Smooth muscle cell (in vitro differentiated cells): ENCODE measurements around the gene PPIF. TPM values are rescaled to one million over a fixed set of nuclear protein-coding genes. Genes with fewer than 3 reads are reported as not detected.

ENCODE experiments used
- DNase-seq: peaks from one replicate; lab custom pipeline; 2025; ENCODE audit not compliant: unreplicated experiment; lab: John Stamatoyannopoulos, UW
- H2AFZ ChIP-seq: fragments of 200-600 bp; sonication (generic); 2 replicates; pipeline ENCODE4 v1.6.0; 2016; ENCODE audit warnings: antibody characterized with exemption, low read depth, mild to moderate bottlenecking
- H3F3A ChIP-seq: fragments of 200-600 bp; sonication (generic); 2 replicates; pipeline ENCODE4 v1.6.0; 2017; ENCODE audit warnings: antibody characterized with exemption, low read depth
- H3K27ac ChIP-seq: fragments of 200-600 bp; sonication (generic); 2 replicates; pipeline ENCODE4 v1.5.1; 2016; ENCODE audit warnings: low read depth, mild to moderate bottlenecking
- H3K27me3 ChIP-seq: fragments of 200-600 bp; sonication (generic); 2 replicates; pipeline ENCODE4 v1.6.1; 2016; ENCODE audit warnings: low read depth, mild to moderate bottlenecking
- H3K36me3 ChIP-seq: fragments of 200-600 bp; sonication (generic); 2 replicates; pipeline ENCODE4 v1.5.1; 2016; ENCODE audit warnings: low read depth
- H3K4me1 ChIP-seq: fragments of 200-600 bp; sonication (generic); 2 replicates; pipeline ENCODE4 v1.5.1; 2016; ENCODE audit warnings: low read depth
- H3K4me2 ChIP-seq: fragments of 200-600 bp; sonication (generic); 2 replicates; pipeline ENCODE4 v1.6.0; 2016; ENCODE audit warnings: mild to moderate bottlenecking
- H3K4me3 ChIP-seq: fragments of 200-600 bp; sonication (generic); 2 replicates; pipeline ENCODE4 v1.5.1; 2016; ENCODE audit warnings: mild to moderate bottlenecking
- H3K79me2 ChIP-seq: fragments of 200-600 bp; sonication (generic); 2 replicates; pipeline ENCODE4 v1.6.0; 2016; ENCODE audit warnings: low read depth, mild to moderate bottlenecking
- H3K9ac ChIP-seq: fragments of 200-600 bp; sonication (generic); 2 replicates; pipeline ENCODE4 v1.6.0; 2016; ENCODE audit warnings: low read depth
- H3K9me3 ChIP-seq: fragments of 200-600 bp; sonication (generic); replicated peaks from 2 replicates; pipeline ENCODE4 v1.5.1; 2016; ENCODE audit warnings: low read depth
- H4K20me1 ChIP-seq: fragments of 200-600 bp; sonication (generic); 2 replicates; pipeline ENCODE4 v1.6.0; 2016; ENCODE audit warnings: low read depth
- WGBS: methylation state at CpG from one replicate; pipeline ENCODE4 v1.1.7; 2016; ENCODE audit warnings: low lambda C conversion rate; 5-methylcytosine and 5-hydroxymethylcytosine counted together
- polyA plus RNA-seq: library from polyadenylated mRNA; unstranded; fragments of >200 nt; fragmentation: Nextera tagmentation; extraction: Ambion mirVana; gene quantifications from 2 replicates; pipeline ENCODE4 v1.2.1, GENCODE V29; 2016
- total RNA-seq: library from RNA; depleted of rRNA; stranded (reverse); fragments of >200 nt; gene quantifications from 2 replicates; pipeline ENCODE4 v1.2.3, GENCODE V29; 2014
- TF ChIP-seq, protein P1 (sequence below): fragments of 200-600 bp; sonication (generic); IDR thresholded peaks from 2 replicates; pipeline ENCODE4 v1.5.1; 2017; ENCODE audit warnings: borderline replicate concordance, mild to moderate bottlenecking, antibody characterized with exemption; ENCODE audit not compliant: insufficient read depth, poor library complexity, severe bottlenecking

The PPIF gene
- total and polyA plus RNA-seq, 2 experiments from 2014 or later = 24.3 to 29.7 TPM

DNA sequence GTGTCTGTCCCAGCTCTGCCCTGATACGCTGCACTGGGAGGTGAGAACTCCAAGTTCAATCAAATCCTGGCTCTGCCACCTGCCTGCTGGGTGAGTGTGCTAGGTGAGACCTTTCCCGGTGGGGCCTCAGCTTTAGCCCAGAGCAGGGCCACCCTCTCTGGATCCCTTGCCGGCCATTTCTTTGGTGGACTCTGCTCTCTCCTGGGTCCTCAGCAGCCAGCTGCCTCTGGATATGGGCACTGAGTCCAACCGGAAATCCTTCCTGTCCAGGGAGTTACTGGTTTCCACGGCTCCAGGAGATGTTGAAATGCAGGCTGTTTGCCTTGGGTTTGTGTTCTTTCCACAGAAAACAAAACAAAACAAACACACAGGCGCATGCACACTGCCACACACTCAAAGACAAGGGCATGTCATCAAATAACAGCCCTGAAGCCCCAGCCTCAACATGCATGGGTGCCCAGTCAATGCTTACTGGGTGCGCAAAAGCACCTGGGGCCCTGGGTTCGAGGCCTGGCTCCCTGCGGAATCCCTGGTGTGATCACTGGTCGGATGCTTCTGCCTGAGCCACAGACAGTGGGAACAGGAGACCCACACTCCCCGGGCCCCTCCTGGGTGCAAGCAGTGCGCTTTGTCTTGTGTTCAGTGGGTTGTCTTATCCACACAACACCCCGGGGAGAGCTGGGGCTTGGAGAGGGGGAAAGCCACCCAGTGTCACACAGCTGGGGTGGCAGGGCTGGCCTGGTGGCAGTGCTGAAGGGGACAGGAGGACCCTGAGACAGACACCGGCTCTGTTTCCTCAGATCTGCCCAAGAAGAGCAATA lies 33.1 kb downstream of the PPIF start:
- peak overlapping the region; percentile 56 for H3K4me2 ChIP-seq
- TF ChIP-seq, protein P1, sequence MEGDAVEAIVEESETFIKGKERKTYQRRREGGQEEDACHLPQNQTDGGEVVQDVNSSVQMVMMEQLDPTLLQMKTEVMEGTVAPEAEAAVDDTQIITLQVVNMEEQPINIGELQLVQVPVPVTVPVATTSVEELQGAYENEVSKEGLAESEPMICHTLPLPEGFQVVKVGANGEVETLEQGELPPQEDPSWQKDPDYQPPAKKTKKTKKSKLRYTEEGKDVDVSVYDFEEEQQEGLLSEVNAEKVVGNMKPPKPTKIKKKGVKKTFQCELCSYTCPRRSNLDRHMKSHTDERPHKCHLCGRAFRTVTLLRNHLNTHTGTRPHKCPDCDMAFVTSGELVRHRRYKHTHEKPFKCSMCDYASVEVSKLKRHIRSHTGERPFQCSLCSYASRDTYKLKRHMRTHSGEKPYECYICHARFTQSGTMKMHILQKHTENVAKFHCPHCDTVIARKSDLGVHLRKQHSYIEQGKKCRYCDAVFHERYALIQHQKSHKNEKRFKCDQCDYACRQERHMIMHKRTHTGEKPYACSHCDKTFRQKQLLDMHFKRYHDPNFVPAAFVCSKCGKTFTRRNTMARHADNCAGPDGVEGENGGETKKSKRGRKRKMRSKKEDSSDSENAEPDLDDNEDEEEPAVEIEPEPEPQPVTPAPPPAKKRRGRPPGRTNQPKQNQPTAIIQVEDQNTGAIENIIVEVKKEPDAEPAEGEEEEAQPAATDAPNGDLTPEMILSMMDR = no peak
- no peaks in the 10 kb centered on the region for H3K27me3 ChIP-seq
- H3K36me3 ChIP-seq = no peaks in the 10 kb centered on the region
- H3K4me1 ChIP-seq = no peaks in the 10 kb centered on the region
- peak overlapping the region; percentile 28 for H3K9ac ChIP-seq
- H3K9me3 ChIP-seq = no peaks in the 10 kb centered on the region
- H3K27ac ChIP-seq = peak overlapping the region; percentile 90
- no peak overlapping the region for H2AFZ ChIP-seq
- H3F3A ChIP-seq = peaks cover 20% of the 10 kb centered on the region
- no peak overlapping the region for H3K4me3 ChIP-seq
- H4K20me1 ChIP-seq = no peaks in the 10 kb centered on the region
- no peaks in the 10 kb centered on the region for H3K79me2 ChIP-seq
- no peak for DNase-seq
- WGBS = 83% methylated on average over 14 of the region's 14 CpGs

DNA sequence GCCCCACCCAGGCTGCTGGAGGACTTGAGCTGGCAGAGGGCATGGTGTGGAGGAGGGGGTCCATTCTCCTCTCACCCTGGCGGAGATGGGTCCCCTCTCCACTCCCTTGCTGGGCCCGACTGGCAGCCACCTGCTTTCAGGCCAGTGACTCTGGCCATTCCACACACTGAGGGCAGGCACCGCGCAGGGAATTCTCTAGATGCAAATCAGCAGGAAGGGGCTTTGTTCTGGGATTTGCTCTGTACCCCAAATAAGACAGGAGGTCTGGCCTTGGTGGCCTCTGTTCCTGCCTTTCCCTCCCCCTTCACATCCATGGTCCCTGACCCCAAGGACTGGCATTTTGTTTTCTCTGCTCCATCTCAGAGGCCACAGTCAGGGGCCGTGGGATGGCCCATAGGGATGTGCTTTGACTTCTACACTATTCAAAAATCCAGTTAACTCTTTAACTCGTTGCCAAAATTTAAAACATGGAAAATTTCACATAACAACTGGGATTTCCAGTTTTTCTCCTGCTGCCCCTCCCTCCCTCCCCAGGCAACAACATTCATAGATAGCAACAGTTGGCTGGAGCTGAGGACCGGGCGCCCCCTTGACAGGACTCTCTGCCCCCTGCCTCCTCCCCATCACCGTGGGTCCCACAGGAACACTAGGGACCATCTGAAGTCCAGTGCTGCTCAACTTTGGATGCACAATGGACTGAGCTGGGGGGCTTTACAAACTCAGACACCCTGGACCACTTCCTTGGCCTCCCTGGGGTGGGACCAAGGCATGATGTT lies 33.9 kb downstream of the PPIF start:
- Histone ChIP-seq H4K20me1 (no peaks in the 10 kb centered on the region), H3K4me2 (peak overlapping the region; percentile 56), H3F3A (peaks cover 20% of the 10 kb centered on the region), H3K4me3 (no peak overlapping the region), H3K36me3 (no peaks in the 10 kb centered on the region), H2AFZ (no peak overlapping the region), H3K79me2 (no peaks in the 10 kb centered on the region), H3K9me3 (no peaks in the 10 kb centered on the region), H3K9ac (no peak overlapping the region), H3K4me1 (no peaks in the 10 kb centered on the region), H3K27me3 (no peaks in the 10 kb centered on the region), H3K27ac (peak overlapping the region; percentile 90)
- WGBS = 73% methylated on average over 9 of the region's 9 CpGs
- TF ChIP-seq, protein P1 = no peak
- no peak for DNase-seq

DNA sequence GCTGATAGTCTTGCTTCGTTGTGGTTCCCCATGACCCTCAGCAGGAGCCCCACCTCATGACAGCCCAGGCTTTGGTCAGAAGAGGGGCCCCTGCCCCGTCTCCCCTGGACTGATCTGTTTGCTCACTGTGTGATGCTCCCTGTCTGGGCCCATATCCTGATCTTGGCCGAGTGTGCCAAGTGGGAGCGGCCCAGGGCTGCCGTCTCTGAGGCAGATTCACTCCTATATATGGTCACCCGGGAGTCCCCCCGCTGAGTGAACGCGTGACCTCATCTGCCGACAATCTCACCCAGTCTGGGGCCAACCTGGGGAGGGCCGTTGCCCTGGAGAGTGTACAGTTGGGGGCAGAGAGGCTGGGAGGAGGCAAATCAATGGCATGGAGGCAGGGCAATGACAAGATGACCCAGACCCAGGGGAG lies 34.5 kb downstream of the PPIF start:
- DNase-seq = peak; percentile 58
- Histone ChIP-seq H3K36me3 (no peaks in the 10 kb centered on the region), H3K27ac (peak overlapping the region; percentile 90), H3K9ac (peak overlapping the region; percentile 63), H3K4me2 (peak overlapping the region; percentile 65), H3K4me1 (no peaks in the 10 kb centered on the region), H3K4me3 (no peak overlapping the region), H3K79me2 (no peaks in the 10 kb centered on the region), H3K27me3 (no peaks in the 10 kb centered on the region), H4K20me1 (no peaks in the 10 kb centered on the region), H3F3A (peaks cover 20% of the 10 kb centered on the region), H3K9me3 (no peaks in the 10 kb centered on the region), H2AFZ (no peak overlapping the region)
- WGBS = 26% methylated on average over 11 of the region's 11 CpGs
- TF ChIP-seq, protein P1 = no peak
